Astrocyte (in vitro differentiated cells and primary cell): Measurements from ENCODE around the gene MXRA8. TPM values are rescaled to one million over a fixed set of nuclear protein-coding genes. Genes with fewer than 3 reads are reported as not detected.

ENCODE experiments used
- DNase-seq: peaks from one replicate; pipeline ENCODE4 v3.0.0-alpha.2; 2010; ENCODE audit warnings: low read depth
- FAIRE-seq: peaks from 2 replicates; lab custom pipeline; 2011; peaks lifted over from hg19 to GRCh38; lab: Jason Lieb, UNC
- H2AFZ ChIP-seq: 2 replicates; pipeline ENCODE4 v1.6.0; 2012; ENCODE audit warnings: low read depth, low read length, inconsistent platforms
- H3K27ac ChIP-seq: 2 replicates; pipeline ENCODE4 v1.5.1; 2011; ENCODE audit warnings: low read depth, low read length, inconsistent platforms
- H3K27me3 ChIP-seq: 2 replicates; pipeline ENCODE4 v1.6.0; 2011; ENCODE audit warnings: low read length, inconsistent platforms; ENCODE audit not compliant: insufficient read depth
- H3K36me3 ChIP-seq: 2 replicates; pipeline ENCODE4 v1.5.1; 2011; ENCODE audit warnings: low read length, inconsistent platforms; ENCODE audit not compliant: insufficient read depth
- H3K4me1 ChIP-seq: 2 replicates; pipeline ENCODE4 v1.5.1; 2011; ENCODE audit warnings: low read length, inconsistent platforms; ENCODE audit not compliant: insufficient read depth
- H3K4me2 ChIP-seq: 2 replicates; pipeline ENCODE4 v1.6.0; 2012; ENCODE audit warnings: low read length, inconsistent platforms
- H3K4me3 ChIP-seq: 2 replicates; pipeline ENCODE4 v1.5.1; 2011; ENCODE audit warnings: low read depth, mild to moderate bottlenecking, low read length, inconsistent platforms; ENCODE audit not compliant: insufficient read depth
- H3K79me2 ChIP-seq: 2 replicates; pipeline ENCODE4 v1.6.0; 2012; ENCODE audit warnings: mild to moderate bottlenecking, low read length, inconsistent platforms; ENCODE audit not compliant: insufficient read depth
- H3K9ac ChIP-seq: 2 replicates; pipeline ENCODE4 v1.6.0; 2012; ENCODE audit warnings: mild to moderate bottlenecking, low read length, inconsistent platforms
- H3K9me3 ChIP-seq: 2 replicates; pipeline ENCODE4 v1.5.1; 2012; ENCODE audit warnings: low read depth, mild to moderate bottlenecking, low read length, inconsistent platforms; ENCODE audit not compliant: insufficient read depth
- H4K20me1 ChIP-seq: 2 replicates; pipeline ENCODE4 v1.6.0; 2012; ENCODE audit warnings: low read length, inconsistent platforms; ENCODE audit not compliant: insufficient read depth
- H3K27ac Mint-ChIP-seq: one replicate; pipeline ENCODE4 v1.8.0; 2021; ENCODE audit warnings: mild to moderate bottlenecking, mixed read lengths; ENCODE audit not compliant: unreplicated experiment
- H3K27me3 Mint-ChIP-seq: one replicate; pipeline ENCODE4 v1.8.0; 2021; ENCODE audit warnings: low read depth, mixed read lengths; ENCODE audit not compliant: unreplicated experiment
- H3K36me3 Mint-ChIP-seq: one replicate; pipeline ENCODE4 v1.8.0; 2021; ENCODE audit warnings: low read depth, mixed read lengths; ENCODE audit not compliant: unreplicated experiment
- H3K4me1 Mint-ChIP-seq: one replicate; pipeline ENCODE4 v1.8.0; 2021; ENCODE audit warnings: low read depth, mixed read lengths; ENCODE audit not compliant: unreplicated experiment
- H3K4me3 Mint-ChIP-seq: one replicate; pipeline ENCODE4 v1.8.0; 2021; ENCODE audit warnings: mild to moderate bottlenecking, moderate library complexity, mixed read lengths; ENCODE audit not compliant: unreplicated experiment
- H3K9me3 Mint-ChIP-seq: one replicate; pipeline ENCODE4 v1.8.0; 2021; ENCODE audit warnings: mild to moderate bottlenecking, mixed read lengths; ENCODE audit not compliant: unreplicated experiment
- CTCF ChIP-seq: IDR thresholded peaks from 2 replicates; pipeline ENCODE4 v1.5.1; 2011; ENCODE audit warnings: low read depth, mild to moderate bottlenecking, inconsistent platforms, low read length, moderate library complexity; ENCODE audit not compliant: insufficient read depth
- EZH2 ChIP-seq: IDR thresholded peaks from 2 replicates; pipeline ENCODE4 v1.6.1; 2012; ENCODE audit warnings: mild to moderate bottlenecking, low read length, inconsistent platforms; ENCODE audit not compliant: insufficient read depth
- total RNA-seq: library from RNA; stranded (reverse); gene quantifications from 2 replicates; pipeline ENCODE4 v1.2.1, GENCODE V29; 2021

MXRA8 gene
- total RNA-seq, 1 donor from 2014 or later: 112 TPM

GRCh38 chr1:1352786-1353388 is 5.5 kb downstream of the MXRA8 start:
- Mint-ChIP-seq H3K4me1 (peaks cover 8% of the 10 kb centered on the region), H3K27me3 (peaks cover 2% of the 10 kb centered on the region), H3K27ac (no peak overlapping the region), H3K36me3 (peaks cover 6% of the 10 kb centered on the region), H3K9me3 (no peaks in the 10 kb centered on the region), H3K4me3 (peak overlapping the region; percentile 34)
- TF ChIP-seq EZH2: no peak
- TF ChIP-seq CTCF: no peak
- FAIRE-seq: no peak
- Histone ChIP-seq H3K27ac (no peak overlapping the region), H3K9ac (no peak overlapping the region), H2AFZ (no peak overlapping the region), H3K9me3 (no peaks in the 10 kb centered on the region), H3K4me2 (peak overlapping the region; percentile 50), H3K79me2 (peaks cover 55% of the 10 kb centered on the region), H3K36me3 (peaks cover 11% of the 10 kb centered on the region), H3K4me3 (no peak overlapping the region), H4K20me1 (peaks cover 54% of the 10 kb centered on the region), H3K27me3 (no peaks in the 10 kb centered on the region), H3K4me1 (peaks cover 15% of the 10 kb centered on the region)
- DNase-seq: no peak

GRCh38 chr1:1351511-1352427 is 6.6 kb downstream of the MXRA8 start:
- FAIRE-seq (no peak), DNase-seq (no peak)
- Mint-ChIP-seq H3K9me3 (no peaks in the 10 kb centered on the region), H3K4me3 (peak overlapping the region; percentile 78), H3K27ac (peak overlapping the region; percentile 81), H3K36me3 (peaks cover 6% of the 10 kb centered on the region), H3K4me1 (peaks cover 13% of the 10 kb centered on the region), H3K27me3 (peaks cover 2% of the 10 kb centered on the region)
- Histone ChIP-seq H3K79me2 (peaks cover 55% of the 10 kb centered on the region), H3K9ac (no peak overlapping the region), H3K27ac (no peak overlapping the region), H3K4me2 (peak overlapping the region; percentile 50), H3K4me3 (no peak overlapping the region), H3K27me3 (no peaks in the 10 kb centered on the region), H3K9me3 (no peaks in the 10 kb centered on the region), H4K20me1 (peaks cover 54% of the 10 kb centered on the region), H3K4me1 (peaks cover 22% of the 10 kb centered on the region), H2AFZ (no peak overlapping the region), H3K36me3 (peaks cover 11% of the 10 kb centered on the region)
- TF ChIP-seq EZH2: no peak
- no peak for TF ChIP-seq CTCF
